H1 (cell line): ENCODE measurements around the gene DENND2A. TPM values are rescaled to one million over a fixed set of nuclear protein-coding genes. Genes with fewer than 3 reads are reported as not detected.

Experiments used
- CTCF ChIA-PET: fragments of 300-600 bp; sonication (Branson Sonifier 250); formaldehyde crosslinking; loops from one replicate; lab custom pipeline; 2021; ENCODE audit not compliant: partially characterized antibody; lab: Charles Lee
- POLR2A ChIA-PET: fragments of 300-600 bp; sonication (Branson Sonifier 250); formaldehyde crosslinking; loops from one replicate; lab custom pipeline; 2021; ENCODE audit warnings: inconsistent platforms; ENCODE audit not compliant: partially characterized antibody; lab: Charles Lee
- DNase-seq, 2 experiments: peaks; one replicate each; pipeline versions ENCODE4 v3.0.0 to v3.0.0-alpha.2; 2010 to 2022; ENCODE audit warnings: low spot score in 2 of 2, low read depth in 1 of 2, mixed read lengths in 1 of 2
- FAIRE-seq: peaks from 2 replicates; lab custom pipeline; 2011; peaks lifted over from hg19 to GRCh38; lab: Jason Lieb, UNC
- H2AFZ ChIP-seq: 2 replicates; pipeline ENCODE4 v1.8.1; 2012; ENCODE audit warnings: low read length, inconsistent platforms
- H2AK5ac ChIP-seq: 2 replicates; pipeline ENCODE4 v1.6.1; 2013; ENCODE audit warnings: low read depth, low read length
- H2BK120ac ChIP-seq: replicated peaks from 2 replicates; pipeline ENCODE3; 2013; ENCODE audit warnings: low read depth, low read length, inconsistent platforms
- H2BK12ac ChIP-seq: 2 replicates; pipeline ENCODE4 v1.6.1; 2013; ENCODE audit warnings: low read depth, low read length
- H2BK15ac ChIP-seq: 2 replicates; pipeline ENCODE4 v1.6.1; 2013; ENCODE audit warnings: low read length
- H2BK20ac ChIP-seq: 2 replicates; pipeline ENCODE4 v1.6.1; 2013; ENCODE audit warnings: low read length
- H2BK5ac ChIP-seq: 2 replicates; pipeline ENCODE4 v1.6.1; 2013; ENCODE audit warnings: low read depth, low read length
- H3K14ac ChIP-seq: 2 replicates; pipeline ENCODE4 v1.6.1; 2013; ENCODE audit warnings: inconsistent platforms; ENCODE audit not compliant: insufficient read length
- H3K18ac ChIP-seq: 2 replicates; pipeline ENCODE4 v1.6.1; 2013; ENCODE audit warnings: low read length; ENCODE audit errors: extremely low read depth
- H3K23ac ChIP-seq: 2 replicates; pipeline ENCODE4 v1.6.1; 2013; ENCODE audit warnings: inconsistent platforms; ENCODE audit not compliant: insufficient read length
- H3K23me2 ChIP-seq: 2 replicates; pipeline ENCODE4 v1.6.1; 2013; ENCODE audit warnings: low read depth, low read length
- H3K27ac ChIP-seq: 2 replicates; pipeline ENCODE4 v1.6.1; 2011; ENCODE audit warnings: low read depth, low read length, inconsistent platforms
- H3K27me3 ChIP-seq, 4 experiments: replicated peaks in 1 of 4; 1 replicate in 1 of 4; 2 replicates in 3 of 4; pipeline versions ENCODE4 v1.6.1 to v1.8.1; 2011 to 2013; ENCODE audit warnings: low read length in 3 of 4, mild to moderate bottlenecking in 3 of 4, inconsistent platforms in 2 of 4, mixed read lengths in 2 of 4, moderate library complexity in 1 of 4; ENCODE audit not compliant: control insufficient read depth in 3 of 4, insufficient read depth in 3 of 4; ENCODE audit errors: extremely low read depth in 1 of 4
- H3K36me3 ChIP-seq, 4 experiments: 2 replicates each; pipeline versions ENCODE4 v1.6.1 to v1.8.1; 2011 to 2013; ENCODE audit warnings: mild to moderate bottlenecking in 4 of 4, low read length in 3 of 4, moderate library complexity in 2 of 4, control low read depth in 1 of 4, inconsistent platforms in 1 of 4; ENCODE audit not compliant: insufficient read depth in 4 of 4, control insufficient read depth in 2 of 4
- H3K4ac ChIP-seq: replicated peaks from 2 replicates; pipeline ENCODE3; 2013; ENCODE audit warnings: low read length, low read depth, mixed read lengths, inconsistent platforms; ENCODE audit not compliant: insufficient read length
- H3K4me1 ChIP-seq, 4 experiments: replicated peaks in 1 of 4; 1 replicate in 1 of 4; 2 replicates in 3 of 4; pipeline versions ENCODE4 v1.6.1 to v1.8.1; 2011 to 2013; ENCODE audit warnings: low read length in 3 of 4, inconsistent platforms in 2 of 4, mixed read lengths in 1 of 4; ENCODE audit not compliant: insufficient read depth in 4 of 4, control insufficient read depth in 3 of 4
- H3K4me2 ChIP-seq, 2 experiments: 2 replicates each; pipeline versions ENCODE4 v1.6.1 to v1.8.1; 2011 to 2013; ENCODE audit warnings: low read depth in 2 of 2, low read length in 2 of 2, control low read depth in 1 of 2, inconsistent platforms in 1 of 2, mild to moderate bottlenecking in 1 of 2; ENCODE audit not compliant: insufficient read depth in 1 of 2
- H3K4me3 ChIP-seq, 4 experiments: fragments of 200-600, 300-600 bp in 1 of 4; sonication (generic), shearing (Covaris generic), sonication (Bioruptor Twin) in 1 of 4; 2 replicates each; pipeline versions ENCODE4 v1.5.1 to v1.8.1; 2011 to 2016; ENCODE audit warnings: low read length in 4 of 4, low read depth in 3 of 4, control low read depth in 2 of 4, inconsistent platforms in 2 of 4, mild to moderate bottlenecking in 2 of 4, mixed read lengths in 1 of 4, moderate library complexity in 1 of 4; ENCODE audit not compliant: insufficient read depth in 2 of 4; ENCODE audit errors: extremely low read depth in 1 of 4
- H3K56ac ChIP-seq: replicated peaks from 2 replicates; pipeline ENCODE3; 2013; ENCODE audit warnings: low read depth, mild to moderate bottlenecking, mixed read lengths, low read length, inconsistent platforms; ENCODE audit not compliant: insufficient read length
- H3K79me1 ChIP-seq: 2 replicates; pipeline ENCODE4 v1.6.1; 2013; ENCODE audit warnings: low read depth, low read length, control low read depth
- H3K79me2 ChIP-seq, 2 experiments: 2 replicates each; pipeline versions ENCODE4 v1.6.1 to v1.8.1; 2012 to 2013; ENCODE audit warnings: low read length in 2 of 2, mild to moderate bottlenecking in 2 of 2, inconsistent platforms in 1 of 2; ENCODE audit not compliant: insufficient read depth in 2 of 2, control insufficient read depth in 1 of 2
- H3K9ac ChIP-seq, 4 experiments: replicated peaks in 1 of 4; 1 replicate in 1 of 4; 2 replicates in 3 of 4; pipeline versions ENCODE4 v1.6.1 to v1.8.1; 2011 to 2013; ENCODE audit warnings: low read depth in 3 of 4, low read length in 3 of 4, control low read depth in 2 of 4, mild to moderate bottlenecking in 2 of 4, moderate library complexity in 2 of 4, inconsistent platforms in 1 of 4; ENCODE audit errors: extremely low read depth in 1 of 4
- H3K9me3 ChIP-seq, 2 experiments: 2 replicates each; pipeline versions ENCODE4 v1.6.1 to v1.8.1; 2012 to 2013; ENCODE audit warnings: mild to moderate bottlenecking in 2 of 2, moderate library complexity in 2 of 2, control low read depth in 1 of 2, inconsistent platforms in 1 of 2, low read depth in 1 of 2, low read length in 1 of 2, mixed read lengths in 1 of 2; ENCODE audit not compliant: insufficient read depth in 2 of 2
- H4K20me1 ChIP-seq, 2 experiments: replicated peaks in 1 of 2; 2 replicates each; pipeline versions ENCODE3 to v1.8.1; 2011 to 2013; ENCODE audit warnings: inconsistent platforms in 2 of 2, low read length in 2 of 2, mild to moderate bottlenecking in 1 of 2; ENCODE audit not compliant: insufficient read depth in 2 of 2, control insufficient read depth in 1 of 2
- H4K5ac ChIP-seq: 2 replicates; pipeline ENCODE4 v1.6.1; 2013; ENCODE audit warnings: low read length, low read depth, mixed read lengths, inconsistent platforms; ENCODE audit not compliant: insufficient read length
- H4K8ac ChIP-seq: 2 replicates; pipeline ENCODE4 v1.8.0; 2013; ENCODE audit warnings: mild to moderate bottlenecking, moderate library complexity, low read length, inconsistent platforms; ENCODE audit not compliant: insufficient read depth; ENCODE audit errors: extremely low read depth
- H4K91ac ChIP-seq: replicated peaks from 2 replicates; pipeline ENCODE3; 2013; ENCODE audit warnings: low read length, mixed read lengths, inconsistent platforms; ENCODE audit not compliant: insufficient read length
- ASH2L ChIP-seq: fragments of 200-600, 300-600 bp; sonication (generic); IDR thresholded peaks from one replicate; pipeline ENCODE4 v1.7.1; 2017; ENCODE audit warnings: low read length
- BACH1 ChIP-seq: IDR thresholded peaks from 2 replicates; pipeline ENCODE4 v1.6.1; 2012; ENCODE audit warnings: low read length, improper control_type of control experiment
- CBX5 ChIP-seq: fragments of 300-800, 300-1000 bp; sonication (generic); IDR thresholded peaks from 2 replicates; pipeline ENCODE4 v1.7.1; 2016; ENCODE audit warnings: antibody characterized with exemption, low read length, low read depth
- CHD2 ChIP-seq: IDR thresholded peaks from 2 replicates; pipeline ENCODE4 v1.6.1; 2012; ENCODE audit warnings: low read length, improper control_type of control experiment
- CTBP2 ChIP-seq: IDR thresholded peaks from 2 replicates; pipeline ENCODE4 v1.7.0; 2011; ENCODE audit warnings: borderline replicate concordance, mild to moderate bottlenecking, moderate library complexity, mixed read lengths, low read length; ENCODE audit not compliant: insufficient read depth, insufficient read length
- GABPA ChIP-seq: IDR thresholded peaks from 2 replicates; pipeline ENCODE4 v1.6.1; 2011; ENCODE audit warnings: mild to moderate bottlenecking, low read length, moderate library complexity, borderline replicate concordance; ENCODE audit not compliant: insufficient read depth
- JUN ChIP-seq: IDR thresholded peaks from 2 replicates; pipeline ENCODE4 v1.6.1; 2011; ENCODE audit warnings: low read depth, mild to moderate bottlenecking, improper control_type of control experiment, low read length
- RNF2 ChIP-seq: fragments of 200-900, 300-1000 bp; sonication (generic); IDR thresholded peaks from 2 replicates; pipeline ENCODE4 v1.7.1; 2016; ENCODE audit warnings: borderline replicate concordance, low read depth, mild to moderate bottlenecking, antibody characterized with exemption, low read length; ENCODE audit not compliant: poor library complexity, severe bottlenecking; ENCODE audit errors: missing control alignments
- SAP30 ChIP-seq: fragments of 300-600 bp; sonication (generic); IDR thresholded peaks from 2 replicates; pipeline ENCODE4 v1.7.1; 2012; ENCODE audit warnings: low read length, moderate library complexity, mild to moderate bottlenecking, inconsistent platforms; ENCODE audit not compliant: insufficient read depth, insufficient replicate concordance
- SIN3A ChIP-seq, 2 experiments: IDR thresholded peaks in 1 of 2; conservative IDR thresholded peaks in 1 of 2; 2 replicates each; pipeline ENCODE4 v1.6.1; 2011 to 2012; ENCODE audit warnings: low read length in 2 of 2, improper control_type of control experiment in 1 of 2, low read depth in 1 of 2, mild to moderate bottlenecking in 1 of 2
- SIRT6 ChIP-seq: IDR thresholded peaks from one replicate; pipeline ENCODE4 v1.7.1; 2012; ENCODE audit warnings: low read length, inconsistent platforms
- SP1 ChIP-seq: IDR thresholded peaks from 2 replicates; pipeline ENCODE4 v1.6.1; 2011; ENCODE audit warnings: low read depth, low read length
- TAF1 ChIP-seq: IDR thresholded peaks from 2 replicates; pipeline ENCODE4 v1.6.1; 2011; ENCODE audit warnings: mild to moderate bottlenecking, low read depth, low read length
- WGBS, 2 experiments: shearing (Covaris generic) in 1 of 2; methylation state at CpG; one replicate each; pipeline versions ENCODE4 v1.1.6 to v1.1.7; 2013 to 2015; ENCODE audit warnings: low lambda C conversion rate in 2 of 2, mixed read lengths in 2 of 2, inconsistent platforms in 1 of 2, low coverage in 1 of 2, missing lambda C conversion rate in 1 of 2; ENCODE audit not compliant: insufficient replicate concordance in 2 of 2, insufficient coverage in 1 of 2, insufficient read length in 1 of 2; ENCODE audit errors: extremely low coverage in 1 of 2, missing lambda C conversion rate in 1 of 2; 5-methylcytosine and 5-hydroxymethylcytosine counted together
- polyA plus RNA-seq, 7 experiments: library from polyadenylated mRNA; depleted of rRNA in 3 of 7; stranded (reverse) in 5 of 7; unstranded in 2 of 7; fragments of >200 nt in 5 of 7; fragments of 200-250 nt in 2 of 7; gene quantifications; 1 replicate in 5 of 7; 2 replicates in 1 of 7; 4 replicates in 1 of 7; pipeline versions ENCODE4 v1.2.1 to v1.2.3, GENCODE V29; 2011 to 2013; ENCODE audit warnings: missing spikeins in 2 of 7, mixed read lengths in 2 of 7
- total RNA-seq: library from RNA; stranded (reverse); fragmentation: NEBNext Ultra II Directional; extraction: Animal tissue kit (Norgen Biotek cat#: 25700); gene quantifications from 2 replicates; pipeline ENCODE4 v1.2.1, GENCODE V29; 2021

DENND2A gene
- total and polyA plus RNA-seq, 2 of the 8 experiments (the other 6 are each of a cell fraction or from before 2014, with no cell fraction given): 5.0 to 13.0 TPM

DNA sequence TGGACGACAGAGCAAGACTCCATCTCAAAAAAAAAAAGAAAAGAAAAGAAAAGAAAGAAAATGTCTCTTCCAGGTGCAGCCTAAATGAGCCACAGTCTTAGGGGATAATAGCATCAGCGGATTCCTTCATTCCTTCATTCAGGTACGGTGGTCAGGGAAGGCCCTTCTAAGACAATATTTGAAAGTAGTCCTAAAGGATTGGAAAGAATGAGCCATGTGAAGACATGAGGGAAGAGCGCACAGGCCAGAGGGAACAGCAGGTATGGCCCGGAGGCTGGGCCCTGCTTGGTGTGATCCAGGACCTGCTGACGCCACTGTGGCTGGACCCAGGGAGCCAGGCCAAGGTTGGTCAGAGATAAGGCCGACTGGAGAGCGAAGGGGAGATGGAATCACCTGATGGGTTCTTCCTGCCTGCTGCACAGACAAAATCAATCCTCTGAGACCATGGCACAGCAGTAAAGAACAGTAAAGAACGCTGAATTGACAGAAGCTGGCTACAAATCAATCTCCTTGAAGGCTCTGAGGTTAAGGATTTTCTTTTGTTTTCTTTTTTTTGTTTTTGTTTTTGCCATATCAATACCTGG is 145.0 kb downstream of the DENND2A start:
- 90% methylated on average over 8 of the region's 9 CpGs; no CpG with 5 or more reads in 1 of the 2 experiments for WGBS, 2 experiments
- CTCF ChIA-PET: interaction anchor here (0.6 to 5.3 kb wide), 5 partner anchors 12 to 164 kb away, joined by 3 to 67 read pairs (median 10); partner anchors contain the start of gene MKRN1
- no peak overlapping the region for H4K5ac ChIP-seq
- no peaks in the 10 kb centered on the region for H3K36me3 ChIP-seq
- no peak overlapping the region for H2BK5ac ChIP-seq
- no peak overlapping the region for H3K4ac ChIP-seq
- no peaks in the 10 kb centered on the region for H3K79me2 ChIP-seq
- peak overlapping the region; percentile 55 for H4K91ac ChIP-seq
- no peak overlapping the region for H3K4me2 ChIP-seq
- no peak overlapping the region for H2BK15ac ChIP-seq
- DNase-seq (no peak), FAIRE-seq (no peak)
- no peak overlapping the region for H3K4me3 ChIP-seq
- no peaks in the 10 kb centered on the region for H3K9me3 ChIP-seq
- H4K20me1 ChIP-seq: no peaks in the 10 kb centered on the region
- no peak overlapping the region for H2AK5ac ChIP-seq
- H3K23ac ChIP-seq: no peak overlapping the region
- no peaks in the 10 kb centered on the region for H3K79me1 ChIP-seq
- no peak overlapping the region for H2BK20ac ChIP-seq
- no peak overlapping the region for H4K8ac ChIP-seq
- H2BK120ac ChIP-seq: no peak overlapping the region
- H2AFZ ChIP-seq: 0 out of 2 replicates have a peak overlapping the region, but pooled peaks have one; percentile 22
- no peaks in the 10 kb centered on the region for H3K27me3 ChIP-seq
- no peak overlapping the region for H3K27ac ChIP-seq
- H3K9ac ChIP-seq: no peak overlapping the region
- no peaks in the 10 kb centered on the region for H3K4me1 ChIP-seq
- no peak overlapping the region for H3K14ac ChIP-seq
- no peak overlapping the region for H2BK12ac ChIP-seq
- no peak overlapping the region for H3K56ac ChIP-seq
- POLR2A ChIA-PET: interaction anchor here (3.4 kb wide), 1 partner anchor 17 kb away, joined by 9 read pairs; the partner anchor contains the start of gene MKRN1
- H3K18ac ChIP-seq: no peak overlapping the region
- H3K23me2 ChIP-seq: no peaks in the 10 kb centered on the region
- TF ChIP-seq TAF1 (no peak), GABPA (no peak), SAP30 (no peak), CHD2 (no peak), SIRT6 (no peak), JUN (no peak), ASH2L (no peak), CTBP2 (no peak), BACH1 (no peak), RNF2 (no peak), SP1 (no peak), SIN3A (conservative IDR thresholded peaks at IDR 0.05 in 1 of 2, IDR thresholded peaks at IDR 0.05 in 1 of 2; ENCODE audit: low read depth in 1 of 2, low read length in 2 of 2) (no peak), CBX5 (no peak)
